GM19043 (cell line): ENCODE results near the gene FARP1.

Source experiments
- ATAC-seq: cut with Tn5 transposase; IDR thresholded peaks from one replicate; pipeline ENCODE4 v1.9.1; 2021; ENCODE audit warnings: low read depth; ENCODE audit not compliant: unreplicated experiment

Gene FARP1

DNA sequence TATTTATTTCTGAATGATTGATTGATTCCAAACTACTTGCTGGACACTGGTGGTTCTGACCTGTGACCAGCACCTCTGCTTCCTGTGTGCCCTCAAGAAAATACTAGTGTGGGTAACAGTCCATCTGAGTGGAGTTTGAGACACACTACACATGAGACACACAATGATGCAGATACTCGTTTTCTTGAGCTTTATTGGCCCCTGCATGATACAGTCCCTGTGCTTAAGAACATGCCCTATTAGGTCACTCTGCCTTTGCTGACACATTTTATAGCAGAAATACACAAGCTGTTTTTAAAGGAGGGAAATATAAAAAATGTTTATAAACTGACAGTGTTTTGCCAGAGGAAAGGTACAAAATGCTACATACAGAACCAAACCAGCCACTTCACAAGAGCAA, 307.1 kb downstream of the FARP1 start:
- ATAC-seq, result no peak

- ATAC-seq, result no peak
These were observed 307.7 kb downstream of the FARP1 start for GRCh38 chr13:98450539-98451111.

GRCh38 chr13:98451676-98452470, 309.0 kb downstream of the FARP1 start:
- ATAC-seq, result no peak

DNA sequence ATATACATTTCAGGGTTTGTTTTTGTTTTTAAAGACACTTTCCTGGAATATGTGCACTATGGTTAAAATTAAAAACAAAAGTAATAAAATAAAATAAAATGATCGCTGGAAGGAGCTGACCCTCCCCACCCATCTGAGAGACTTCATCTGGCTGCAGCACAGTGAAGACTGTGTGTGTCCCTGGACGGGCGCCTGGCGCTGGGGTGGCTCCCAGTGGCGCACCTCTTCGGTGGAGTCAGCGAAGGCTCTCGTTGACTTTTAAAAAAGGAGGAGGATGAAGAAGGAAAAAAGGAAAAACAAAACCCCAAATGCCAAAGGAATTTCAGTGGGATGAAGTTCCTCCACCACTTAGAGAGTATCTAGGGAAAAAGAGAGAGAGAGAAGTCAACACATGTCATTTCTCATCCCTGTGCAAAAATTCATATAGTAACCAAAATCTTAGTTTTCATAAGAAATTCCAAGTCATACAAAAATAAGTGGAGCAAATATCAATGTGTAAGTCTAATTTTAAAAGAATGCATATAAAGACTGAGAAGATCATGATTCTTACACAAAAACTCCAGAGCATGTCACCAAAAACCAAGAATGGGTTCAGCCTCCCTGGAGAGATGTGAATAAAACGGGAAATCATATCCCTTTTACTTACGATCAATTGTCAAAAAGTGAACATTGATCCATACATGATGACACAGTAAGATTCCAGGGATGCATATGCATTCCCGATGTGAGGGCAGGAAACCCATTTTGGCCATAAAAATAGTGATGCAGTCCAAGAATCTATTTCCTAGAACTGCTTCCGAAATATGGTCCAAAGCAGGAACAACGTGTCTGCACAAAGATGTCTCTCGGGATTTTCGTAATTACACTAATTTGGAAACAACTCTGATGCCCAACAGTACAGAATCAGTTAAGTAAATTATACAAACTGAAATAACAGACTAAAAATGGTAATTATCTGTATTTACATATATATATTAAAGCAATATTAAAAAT, 310.3 kb downstream of the FARP1 start:
- ATAC-seq, result no peak

GRCh38 chr13:98454389-98454881, 311.5 kb downstream of the FARP1 start:
- no peak for ATAC-seq

DNA sequence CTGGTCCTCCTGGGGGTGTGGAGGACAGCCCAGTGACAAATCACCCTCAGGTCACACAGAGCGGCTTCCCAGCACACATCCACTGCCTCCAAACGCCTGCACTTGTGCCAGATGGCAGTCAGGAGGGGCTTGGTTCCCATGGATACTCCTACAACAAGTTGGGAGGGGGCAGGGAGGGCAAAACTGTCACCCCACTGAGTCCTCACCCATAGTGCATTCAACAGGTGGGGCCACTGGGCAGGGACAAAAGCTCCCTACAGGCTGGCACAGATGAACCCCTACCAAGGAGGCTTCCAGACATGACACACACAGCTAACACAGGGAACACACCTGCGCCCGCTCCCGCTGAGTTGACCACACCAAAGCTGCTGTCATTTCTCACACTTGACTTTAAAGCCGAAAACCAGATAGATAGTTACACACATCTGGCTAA, 313.5 kb downstream of the FARP1 start:
- ATAC-seq, result no peak

DNA sequence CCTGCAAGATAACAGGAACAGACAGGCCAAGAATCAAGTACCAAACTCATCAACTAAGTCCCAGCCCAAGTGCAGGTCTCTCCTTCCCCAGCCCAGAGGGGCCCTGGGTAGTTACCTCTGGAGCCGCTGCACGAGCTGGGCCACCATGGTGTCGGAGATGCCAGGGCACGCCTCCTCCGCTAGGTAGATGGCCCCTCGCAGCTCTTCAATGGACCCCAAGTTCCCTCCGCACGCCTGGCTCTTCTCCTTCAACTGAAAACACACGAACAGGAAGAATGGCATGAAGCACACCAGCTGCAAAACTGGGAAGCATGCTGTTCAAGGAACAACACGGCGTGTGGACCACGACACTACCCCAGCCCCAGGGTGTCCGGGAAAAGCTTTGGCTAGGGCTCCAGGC, 314.2 kb downstream of the FARP1 start:
- ATAC-seq, result no peak

DNA sequence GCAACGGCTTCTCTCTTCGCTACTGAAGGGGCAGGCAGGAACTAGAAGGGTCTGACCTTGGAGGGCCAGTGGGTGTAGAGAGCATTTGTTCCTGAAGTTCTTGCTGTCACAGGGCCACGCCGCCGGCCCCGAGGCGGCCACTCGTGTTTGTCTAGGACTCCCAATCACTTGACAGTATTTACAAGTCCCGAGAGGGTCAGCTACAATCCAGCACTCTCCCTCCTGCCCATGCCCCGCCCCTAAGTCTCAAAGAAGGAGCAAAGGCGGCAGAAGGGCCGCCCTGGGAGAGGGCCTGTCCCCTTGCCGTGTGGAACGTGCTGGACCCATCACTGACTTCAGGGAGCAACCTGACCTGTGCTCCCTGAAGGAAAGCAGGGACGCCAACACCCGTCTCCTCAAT, 315.5 kb downstream of the FARP1 start:
- no peak for ATAC-seq

DNA sequence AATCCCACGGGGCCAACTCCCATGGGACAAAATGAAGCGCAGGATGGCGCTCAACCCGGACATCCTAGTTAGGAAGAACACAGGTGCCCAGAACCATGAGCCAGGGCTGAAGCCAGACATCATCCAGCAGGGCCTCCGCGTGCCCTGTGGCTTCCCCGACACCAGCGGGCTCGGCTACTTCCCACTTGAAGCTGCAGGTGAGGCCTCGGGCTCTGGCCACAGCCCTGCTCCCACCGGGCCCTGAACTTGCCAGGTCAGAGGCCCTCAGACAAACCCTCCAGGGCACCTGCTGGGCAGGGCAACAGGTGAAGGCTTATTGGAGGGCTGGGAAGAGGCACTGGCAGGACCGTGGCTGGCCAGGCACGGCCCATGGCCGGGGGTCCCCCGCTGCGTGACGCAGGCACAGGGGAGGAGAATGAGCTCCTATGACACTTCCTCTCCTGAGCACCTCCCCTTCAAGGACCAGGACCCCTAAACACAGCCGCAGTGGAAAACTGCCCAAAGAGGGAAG, 316.3 kb downstream of the FARP1 start:
- ATAC-seq, result no peak

- ATAC-seq, result no peak
These were observed 317.0 kb downstream of the FARP1 start for GRCh38 chr13:98459721-98460370.

GRCh38 chr13:98460516-98460915, 317.6 kb downstream of the FARP1 start:
- ATAC-seq, result no peak

DNA sequence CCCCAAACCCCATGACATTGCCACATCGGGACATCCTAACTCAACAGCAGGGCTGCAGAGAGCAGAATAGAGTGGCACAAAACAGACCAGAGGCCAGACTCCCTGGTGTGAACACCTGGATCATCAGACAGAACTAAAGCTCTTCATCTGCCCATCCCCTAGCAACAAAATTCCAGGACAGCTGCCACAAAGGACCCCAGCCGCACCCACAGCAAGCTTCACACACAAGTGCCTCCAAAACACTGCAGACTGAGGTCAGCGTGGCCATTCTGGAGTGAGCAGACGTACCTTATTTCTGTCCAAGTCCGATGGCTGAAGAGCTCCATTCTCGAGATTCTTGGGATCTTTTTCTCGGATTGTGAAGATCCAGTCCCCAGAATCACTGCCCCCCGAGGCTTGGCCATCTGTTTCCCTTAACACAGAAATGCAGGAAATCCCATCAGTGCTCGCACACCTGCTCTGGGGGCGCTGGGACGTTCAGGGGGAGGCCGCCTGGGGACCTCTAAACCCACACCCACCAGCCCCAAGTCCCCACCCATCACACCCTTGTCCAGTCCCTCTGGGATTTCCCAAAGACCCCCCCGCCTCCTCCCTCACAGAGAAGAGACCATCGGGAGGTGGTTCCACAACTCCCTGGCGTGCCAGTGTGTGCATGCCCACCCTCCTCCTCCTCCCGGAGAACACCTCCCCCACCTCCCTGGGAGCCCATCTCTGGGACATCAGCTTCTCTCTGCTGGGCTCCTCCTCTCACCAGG, 318.8 kb downstream of the FARP1 start:
- ATAC-seq, result no peak

- no peak for ATAC-seq
These were observed 319.5 kb downstream of the FARP1 start for GRCh38 chr13:98462241-98462882.

DNA sequence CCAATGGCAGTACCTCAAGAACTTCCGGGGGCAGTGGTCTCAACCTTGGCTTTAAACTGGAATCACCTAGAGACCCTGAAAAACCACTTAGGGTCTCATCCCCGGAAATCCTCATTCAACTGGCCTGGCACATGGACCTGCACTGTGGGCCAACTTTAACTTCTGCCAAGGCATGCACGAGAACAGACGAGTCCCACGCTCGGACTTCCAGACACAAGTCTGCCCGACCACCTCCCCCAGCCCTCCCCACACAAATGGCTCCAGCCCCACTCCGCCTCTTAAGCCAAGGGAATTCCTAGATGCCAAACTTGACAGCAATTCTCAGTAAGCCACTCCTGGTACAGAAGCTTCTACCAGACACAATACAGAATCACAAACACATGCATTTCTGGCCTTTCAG, 320.1 kb downstream of the FARP1 start:
- no peak for ATAC-seq

DNA sequence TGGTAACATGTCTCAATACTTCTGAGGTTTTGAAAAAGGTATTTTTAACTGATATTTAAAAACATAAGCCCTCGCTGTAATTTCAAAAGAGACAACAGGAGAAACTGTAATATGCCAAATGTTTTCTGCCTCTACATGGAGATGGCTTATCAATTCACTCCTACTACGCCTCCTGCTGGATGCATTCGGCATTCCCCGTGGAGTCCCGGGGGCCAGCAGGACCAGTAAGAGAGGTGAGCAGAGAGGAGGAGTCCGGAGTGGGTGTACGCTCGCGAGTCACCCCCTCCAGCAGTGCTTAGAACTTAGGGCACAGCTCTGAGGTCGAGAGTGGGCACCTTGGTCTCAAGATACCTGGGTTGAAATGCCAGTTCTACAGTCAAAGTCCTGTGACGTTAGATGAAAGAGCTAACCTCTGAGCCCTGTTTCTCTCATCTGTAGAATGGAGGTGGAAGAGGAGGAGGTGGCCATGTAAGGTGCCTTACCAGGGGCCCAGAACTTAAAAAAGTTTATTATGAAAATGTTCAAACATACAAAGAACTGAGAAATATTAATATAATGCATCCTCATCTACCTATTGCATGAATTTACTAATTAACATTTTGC, 323.8 kb downstream of the FARP1 start:
- no peak for ATAC-seq

DNA sequence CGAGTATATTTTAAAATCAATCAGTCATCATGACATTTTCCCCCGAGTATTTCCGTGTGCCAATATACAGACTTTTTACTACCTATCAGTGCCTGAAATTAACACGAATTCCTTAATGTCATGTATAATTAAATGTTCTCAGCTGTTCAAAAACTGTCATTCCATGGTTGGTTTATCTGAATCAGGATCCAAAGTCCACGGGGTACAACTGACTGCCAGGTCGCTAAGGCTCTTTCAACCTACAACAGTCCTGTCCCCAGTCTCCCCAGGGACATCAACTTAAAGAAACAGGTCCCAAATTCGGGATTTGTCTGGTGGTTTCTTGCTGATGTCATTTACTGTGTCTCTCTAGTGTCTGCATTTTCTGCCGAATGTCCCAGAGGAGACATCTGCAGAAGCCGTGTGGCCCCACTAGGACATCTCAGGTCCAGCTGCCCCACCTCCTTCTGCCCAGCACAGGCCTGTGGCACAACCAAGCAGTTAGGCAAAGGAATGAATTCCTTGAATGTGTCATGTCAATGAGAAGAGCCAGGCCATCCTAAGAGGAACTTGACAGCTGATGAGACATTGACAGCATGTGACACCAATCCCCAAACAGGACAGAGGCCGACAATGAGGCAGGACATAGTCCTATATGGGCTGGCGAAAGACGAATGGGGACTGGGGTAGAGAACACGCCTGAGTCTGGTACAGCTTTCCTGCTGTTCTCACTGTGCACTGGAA, 324.5 kb downstream of the FARP1 start:
- ATAC-seq, result no peak

DNA sequence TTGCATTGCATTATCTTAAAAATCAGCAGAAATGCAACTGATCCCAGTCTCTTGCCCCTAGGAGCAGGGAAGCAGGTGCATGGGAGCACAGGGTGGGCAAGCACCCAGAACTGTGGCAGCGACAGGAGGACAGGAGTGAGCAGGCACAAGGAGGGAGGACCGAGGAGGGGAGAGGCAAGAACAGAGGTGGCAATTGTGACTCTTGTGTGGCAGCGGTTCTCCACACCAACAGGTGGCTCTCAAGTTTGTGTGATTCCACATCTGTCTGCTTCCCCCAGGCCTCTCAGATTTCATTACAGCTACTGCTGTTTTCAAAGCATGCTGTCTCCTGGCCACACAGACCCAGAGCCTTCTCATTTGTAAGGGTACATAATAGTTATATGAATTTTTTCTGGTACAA, 325.5 kb downstream of the FARP1 start:
- no peak for ATAC-seq

DNA sequence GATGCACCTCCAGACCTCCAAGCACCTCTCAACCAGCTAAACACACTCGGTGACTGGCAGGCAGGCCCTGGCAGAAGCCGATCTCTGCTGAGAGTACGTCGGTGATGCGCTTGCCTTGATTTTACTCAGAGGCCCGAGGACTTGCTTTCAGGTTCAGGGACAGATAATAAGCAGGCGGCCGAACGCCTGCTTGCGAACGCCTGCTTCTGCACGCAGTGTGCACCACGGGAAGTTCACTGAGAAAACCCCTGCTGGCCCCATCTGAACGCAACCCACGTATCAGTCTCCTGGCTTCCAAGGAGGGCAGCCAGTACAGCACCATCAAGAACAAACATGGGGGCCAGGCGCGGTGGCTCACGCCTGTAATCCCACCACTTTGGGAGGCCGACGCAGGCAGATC, 326.0 kb downstream of the FARP1 start:
- ATAC-seq, result no peak
